IPS-11a (cell line): ENCODE data around the gene PTPA.
"Not testable (repeated sequence)": the region's sequence is repeated elsewhere in the genome, so short reads cannot be mapped to it uniquely, and the experiment has no call there.

Experiments used
- H3K4me3 ChIP-seq: one replicate; pipeline ENCODE4 v1.5.1; 2013; ENCODE audit warnings: low read depth, low read length, control low read depth

The PTPA gene

DNA sequence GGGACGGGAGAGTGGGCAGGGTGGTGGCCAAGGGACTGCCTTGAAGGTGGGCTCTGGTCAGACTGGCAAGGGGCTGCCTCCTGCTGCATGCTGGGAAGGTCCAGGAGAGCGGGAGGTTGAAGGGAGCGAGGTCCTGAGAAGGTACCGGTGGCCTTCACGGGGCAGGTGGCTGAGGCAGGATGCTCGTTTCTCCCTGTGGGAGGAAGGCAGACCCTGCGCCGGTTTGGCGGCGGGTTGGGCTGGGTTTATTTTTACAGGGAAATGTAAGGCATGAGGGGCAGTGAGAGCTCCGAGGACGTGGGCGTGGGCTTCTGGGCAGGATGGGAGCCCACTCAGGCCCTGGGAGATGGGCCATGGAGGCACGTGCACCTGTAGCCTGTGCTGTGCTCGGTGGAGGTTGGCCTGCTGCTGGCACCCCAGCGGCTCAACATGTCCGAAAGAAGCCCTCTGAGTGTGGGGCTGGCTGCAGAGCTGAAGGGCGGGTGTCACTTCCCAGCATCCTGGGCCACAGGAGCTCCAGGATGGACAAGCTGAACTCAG, 39.5 kb downstream of the PTPA start:
- no peak overlapping the region for H3K4me3 ChIP-seq

DNA sequence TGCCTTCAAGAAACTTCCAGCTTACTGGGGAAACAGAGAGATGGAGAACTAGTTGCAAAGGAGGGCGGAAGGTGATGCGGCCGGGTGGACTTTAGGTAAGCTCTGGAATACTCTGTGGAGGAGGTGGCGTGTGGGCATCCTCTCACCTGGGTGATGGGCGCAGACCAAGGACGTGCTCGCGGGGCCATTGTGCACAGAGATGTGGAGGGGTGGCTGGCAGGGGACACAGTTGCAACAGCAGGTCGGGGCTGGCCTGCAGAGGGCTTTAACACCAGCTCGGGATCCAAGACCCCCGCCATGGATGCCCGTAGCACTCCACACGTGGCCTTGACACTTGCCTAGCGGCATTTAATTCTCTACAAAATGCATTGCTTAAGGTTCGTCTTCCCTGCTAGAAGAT, 40.3 kb downstream of the PTPA start:
- H3K4me3 ChIP-seq = no peak overlapping the region

DNA sequence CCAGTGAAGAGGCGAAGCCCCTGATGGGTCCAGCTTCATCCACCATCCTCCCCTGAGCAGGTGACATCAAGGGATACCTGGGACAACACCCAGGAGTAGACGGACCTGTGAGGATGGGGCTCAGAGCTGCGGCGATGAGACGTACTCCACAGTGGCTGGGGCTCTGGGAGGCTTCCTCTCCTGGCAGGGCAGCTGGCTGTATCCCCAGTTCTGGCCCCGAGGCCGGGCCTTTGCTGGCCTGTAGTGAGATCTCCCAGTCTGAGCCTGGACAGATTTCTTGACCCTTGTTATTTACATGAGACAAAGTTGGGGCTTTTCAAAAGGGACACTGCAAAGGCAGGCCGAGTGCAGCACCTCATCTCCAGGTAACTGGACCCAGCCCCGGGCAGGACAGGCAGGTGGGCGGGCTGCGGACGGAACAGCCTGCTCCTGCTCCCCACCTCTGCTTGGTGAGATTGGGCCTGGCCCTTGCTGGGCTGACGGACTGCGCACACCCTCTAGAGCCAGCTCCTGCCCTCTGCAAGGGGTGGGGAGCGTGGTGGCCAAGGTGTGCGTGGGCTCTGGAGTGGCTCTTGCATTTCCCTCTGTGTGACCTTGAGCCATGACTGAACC, 43.8 kb downstream of the PTPA start:
- H3K4me3 ChIP-seq = no peak overlapping the region

DNA sequence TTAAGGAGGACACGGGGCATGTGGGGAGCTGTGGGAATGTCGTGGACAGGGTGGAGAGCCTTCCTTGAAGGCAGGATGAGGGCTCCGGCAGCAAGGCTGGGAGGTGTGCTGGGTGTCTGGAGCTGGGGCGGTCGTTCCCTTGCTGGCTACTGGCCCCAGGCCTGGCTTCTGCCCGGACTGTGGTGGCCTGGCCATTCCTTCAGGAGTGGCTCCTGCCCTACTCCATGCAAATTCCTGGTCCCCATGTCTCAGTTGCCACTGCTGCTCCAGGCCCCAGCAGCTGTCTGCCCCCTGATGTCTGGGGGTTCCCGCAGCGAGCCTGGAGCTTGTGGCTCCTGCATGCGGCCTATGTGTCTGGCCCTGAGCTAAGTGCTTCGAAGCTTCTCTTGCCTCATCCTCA, 44.9 kb downstream of the PTPA start:
- no peak overlapping the region for H3K4me3 ChIP-seq

DNA sequence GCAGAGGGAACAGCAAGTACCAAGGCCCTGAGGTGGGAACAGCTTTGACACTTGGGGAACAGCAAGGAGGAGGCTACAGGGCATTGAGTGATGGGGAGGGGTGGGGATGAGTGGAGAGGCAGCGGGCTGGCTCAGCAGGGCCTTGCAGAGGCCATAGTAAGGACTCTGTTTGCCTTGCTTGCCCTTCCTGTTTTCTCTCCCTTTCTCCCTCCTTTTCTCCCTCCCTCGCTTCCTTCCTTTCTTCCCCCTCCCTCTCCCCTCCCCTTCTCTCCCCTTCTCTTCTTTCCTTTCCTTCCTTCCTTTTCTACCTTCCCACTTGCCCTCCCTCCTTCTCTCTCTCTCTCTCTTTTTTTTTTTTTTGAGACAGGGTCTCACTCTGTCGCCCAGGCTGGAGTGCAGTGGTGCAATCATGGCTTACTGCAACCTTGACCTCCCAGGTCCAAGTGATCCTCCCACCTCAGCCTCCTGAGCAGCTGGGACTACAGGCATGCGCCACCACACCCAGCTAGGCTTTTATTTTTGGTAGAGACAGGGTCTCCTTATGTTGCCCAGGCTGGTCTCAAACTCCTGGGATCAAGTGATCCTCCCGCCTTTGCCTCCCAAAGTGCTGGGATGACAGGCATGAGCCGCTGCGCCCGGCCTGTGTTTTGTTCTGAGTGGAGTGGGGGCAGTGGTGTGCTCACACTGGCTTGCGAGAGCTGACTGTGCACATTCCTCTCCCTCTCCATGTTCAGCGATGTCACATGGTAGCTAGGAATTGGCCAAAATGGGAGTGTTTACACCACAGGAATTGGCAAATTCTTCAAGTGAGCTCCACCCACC, 49.7 kb downstream of the PTPA start:
- no peak overlapping the region for H3K4me3 ChIP-seq

DNA sequence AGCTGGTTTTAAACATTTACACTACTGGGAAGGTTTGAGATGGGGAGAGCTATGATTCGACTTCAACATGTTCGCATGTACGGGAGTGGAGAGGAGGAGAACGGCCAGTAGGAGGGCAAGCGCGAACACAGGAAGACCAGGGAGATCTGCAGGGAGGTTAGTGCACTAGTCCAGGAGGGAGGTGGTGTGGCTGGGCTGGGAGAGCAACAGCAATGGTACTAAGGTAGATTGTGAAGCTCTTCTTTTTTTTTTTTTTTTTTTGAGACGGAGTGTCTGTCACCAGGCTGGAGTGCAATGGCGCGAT, 50.3 kb downstream of the PTPA start:
- no peak overlapping the region for H3K4me3 ChIP-seq

DNA sequence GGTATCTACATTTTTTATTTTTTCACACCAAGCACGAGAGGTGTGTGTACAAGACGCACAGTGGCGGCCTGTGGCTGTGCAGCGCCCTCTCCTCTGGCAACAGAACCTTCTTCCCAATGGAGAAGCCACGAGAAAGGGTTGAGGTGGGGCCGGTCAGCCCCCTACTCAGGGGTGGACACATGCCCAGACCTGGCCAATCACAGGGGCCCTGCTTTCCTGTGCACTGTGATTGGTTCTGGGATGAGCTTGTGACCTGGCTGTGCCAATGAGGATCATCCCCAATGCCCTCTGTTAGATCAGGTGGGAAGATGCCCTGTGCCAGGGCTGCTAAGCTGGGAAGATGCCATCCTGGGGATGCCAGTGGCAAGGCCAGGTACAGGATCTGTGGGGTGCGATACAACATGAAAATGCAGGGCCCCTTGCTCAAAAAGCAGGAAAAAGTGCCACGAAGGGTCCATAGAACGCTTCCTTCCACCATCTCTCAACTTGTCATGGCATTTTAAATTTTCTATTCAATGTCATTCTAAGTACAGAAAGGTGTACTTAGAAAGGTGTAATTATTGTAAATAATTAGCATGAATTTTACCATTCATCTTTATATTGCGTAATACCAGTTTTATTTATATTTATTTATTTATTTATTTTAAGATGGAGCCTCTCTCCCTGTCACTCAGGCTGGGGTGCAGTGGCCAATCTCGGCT, 51.4 kb downstream of the PTPA start:
- H3K4me3 ChIP-seq = no peak overlapping the region

DNA sequence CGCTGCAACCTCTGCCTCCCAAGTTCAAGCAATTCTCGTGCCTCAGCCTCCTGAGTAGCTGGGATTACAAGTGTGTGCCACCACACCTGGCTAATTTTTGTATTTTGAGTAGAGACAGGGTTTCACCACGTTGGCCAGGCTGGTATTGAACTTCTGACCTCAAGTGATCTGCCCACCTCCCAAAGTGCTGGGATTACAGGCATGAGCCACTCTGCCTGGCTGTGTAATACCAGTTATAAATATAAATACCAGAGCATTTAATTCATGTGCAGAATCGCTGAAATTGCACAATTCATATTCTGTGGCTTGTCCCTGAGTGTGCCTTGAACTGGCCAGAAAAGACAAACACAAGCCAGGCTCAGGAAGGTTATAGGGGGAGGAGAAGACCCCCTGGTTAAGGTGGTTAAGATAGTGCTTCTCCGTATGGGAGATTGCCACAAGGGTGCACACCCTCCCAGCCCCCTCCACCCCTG, 52.0 kb downstream of the PTPA start:
- H3K4me3 ChIP-seq = not testable (repeated sequence)

DNA sequence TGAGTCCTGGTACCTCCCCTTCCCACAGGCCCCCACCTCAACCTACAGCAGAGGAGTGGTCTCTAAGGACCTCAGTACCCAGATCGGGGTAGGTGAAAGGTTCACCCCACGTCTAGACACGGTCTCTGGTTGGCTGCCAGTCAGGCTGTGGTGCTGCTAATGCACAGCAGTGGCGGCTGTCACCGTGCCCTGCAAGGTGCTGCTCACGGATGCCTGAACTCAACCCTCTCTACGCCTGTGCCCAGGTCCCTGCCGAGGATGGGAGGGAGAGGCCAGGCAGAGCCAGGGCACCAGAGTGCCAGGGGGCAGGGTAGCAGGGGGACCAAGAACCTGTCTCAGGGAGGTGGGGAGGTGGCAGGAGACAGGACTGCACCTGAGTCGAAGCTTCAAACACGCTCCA, 52.5 kb downstream of the PTPA start:
- no peak overlapping the region for H3K4me3 ChIP-seq

DNA sequence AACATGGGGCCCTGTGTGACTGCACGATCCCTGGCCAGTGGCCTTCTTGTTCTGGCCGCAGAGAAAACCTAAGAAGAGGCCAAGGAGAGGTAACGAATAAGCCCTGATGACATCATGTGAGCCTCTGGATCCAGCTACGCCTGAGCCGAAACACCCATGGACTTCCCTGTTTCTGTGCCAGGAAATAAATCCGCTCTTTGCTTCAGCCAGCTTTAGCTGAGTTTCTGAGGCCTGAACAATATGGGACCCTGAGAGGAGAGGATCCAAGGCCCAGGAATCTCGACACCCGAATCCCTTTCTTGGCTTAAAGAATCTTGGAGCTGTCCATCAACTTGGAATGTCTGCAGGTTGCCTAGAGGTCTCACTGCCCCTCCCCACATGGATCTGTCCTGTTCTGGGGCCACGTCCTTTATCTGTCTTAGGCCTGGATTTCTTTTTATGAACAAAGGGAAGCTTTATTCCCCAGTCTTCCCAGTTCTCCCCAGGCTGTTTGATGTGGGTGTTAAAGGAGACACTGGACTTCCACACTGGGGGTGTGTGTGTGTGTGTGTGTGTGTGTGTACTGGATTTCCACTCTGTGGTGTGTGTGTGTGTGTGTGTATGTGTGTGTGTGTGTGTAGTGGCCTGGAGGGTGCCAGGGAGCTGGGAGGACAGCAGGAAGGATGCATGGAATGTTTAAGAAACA, 53.2 kb downstream of the PTPA start:
- no peak overlapping the region for H3K4me3 ChIP-seq

DNA sequence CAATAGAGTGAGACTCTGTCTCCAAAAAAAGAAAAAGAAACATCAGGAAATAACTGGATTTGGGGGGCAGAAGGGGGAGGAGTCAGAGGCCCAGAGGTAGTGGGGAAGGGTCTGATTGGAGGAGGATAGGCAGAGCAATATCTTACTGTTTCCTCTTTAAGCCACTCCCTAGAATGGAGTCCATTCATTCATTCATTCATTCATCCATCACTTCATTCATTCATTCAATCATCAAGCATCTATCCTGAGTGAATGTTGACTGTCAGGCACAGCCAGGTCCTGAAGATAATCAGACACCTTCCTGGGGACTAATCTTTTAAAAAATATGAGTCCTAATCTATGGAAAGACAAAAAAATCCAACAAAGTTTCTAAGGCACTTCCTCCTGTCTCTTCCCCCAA, 54.0 kb downstream of the PTPA start:
- no peak overlapping the region for H3K4me3 ChIP-seq

DNA sequence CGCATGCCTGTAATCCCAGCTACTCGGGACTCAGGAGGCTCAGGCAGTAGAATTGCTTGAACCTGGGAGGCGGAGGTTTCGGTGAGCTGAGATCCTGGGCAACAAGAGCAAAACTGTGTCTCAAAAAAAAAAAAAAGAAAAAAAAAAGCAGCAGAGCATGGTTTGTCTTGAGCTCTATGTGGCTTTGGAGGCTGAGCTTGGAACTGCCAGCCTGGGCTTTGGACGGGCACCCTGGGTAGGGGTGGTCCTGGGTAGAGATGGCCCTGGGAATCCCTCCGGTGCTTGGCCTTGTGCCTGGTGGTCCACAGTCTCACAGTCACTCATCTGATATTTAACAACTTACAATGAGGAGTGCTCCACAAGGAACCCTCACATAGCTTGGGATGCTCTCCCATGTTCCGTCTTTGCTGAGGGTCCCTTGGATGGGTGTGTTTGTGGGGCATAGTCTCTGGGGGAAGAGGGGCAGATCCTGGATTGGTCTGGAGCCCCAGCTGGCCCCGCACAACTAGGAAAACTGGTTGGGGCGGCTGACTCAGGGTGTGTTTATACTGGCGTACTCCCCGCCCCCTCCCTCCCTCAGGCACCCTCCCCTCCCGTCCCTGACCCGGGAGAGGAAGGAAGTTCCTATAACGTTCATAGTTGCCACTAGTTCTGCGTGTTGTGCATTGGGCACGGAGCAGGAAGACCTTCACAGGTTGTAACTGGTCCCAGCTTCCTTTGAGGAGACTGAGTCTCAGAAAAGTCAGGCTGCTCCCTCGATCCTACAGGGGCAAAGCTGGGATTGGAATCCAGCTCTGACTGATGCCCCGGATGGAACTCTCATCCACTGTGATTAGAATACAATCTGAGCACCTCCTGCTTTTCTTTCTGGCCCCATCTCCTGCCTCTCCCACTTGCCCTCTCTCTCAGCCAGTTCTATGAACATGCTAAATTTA, 55.7 kb downstream of the PTPA start:
- no peak overlapping the region for H3K4me3 ChIP-seq

DNA sequence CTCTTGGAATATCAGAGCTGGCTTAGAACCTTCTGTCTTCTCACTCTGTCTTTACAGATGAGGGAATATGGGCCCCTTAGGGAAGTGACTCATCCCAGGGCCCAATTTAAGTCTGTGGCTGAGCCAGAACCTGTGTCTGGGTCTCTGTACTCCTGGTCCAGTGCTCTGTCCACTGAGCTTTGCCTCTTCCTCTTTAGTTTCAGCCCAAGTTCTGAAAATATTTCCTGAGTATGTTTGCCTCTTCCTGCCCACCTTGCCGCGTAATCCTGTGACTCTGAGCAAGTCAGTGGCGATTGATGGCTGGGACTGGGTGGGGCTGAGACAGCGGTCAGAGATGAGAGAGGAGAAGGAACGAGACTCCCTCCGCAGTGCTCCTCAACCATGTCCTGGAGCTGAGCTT, 59.0 kb downstream of the PTPA start:
- no peak overlapping the region for H3K4me3 ChIP-seq

DNA sequence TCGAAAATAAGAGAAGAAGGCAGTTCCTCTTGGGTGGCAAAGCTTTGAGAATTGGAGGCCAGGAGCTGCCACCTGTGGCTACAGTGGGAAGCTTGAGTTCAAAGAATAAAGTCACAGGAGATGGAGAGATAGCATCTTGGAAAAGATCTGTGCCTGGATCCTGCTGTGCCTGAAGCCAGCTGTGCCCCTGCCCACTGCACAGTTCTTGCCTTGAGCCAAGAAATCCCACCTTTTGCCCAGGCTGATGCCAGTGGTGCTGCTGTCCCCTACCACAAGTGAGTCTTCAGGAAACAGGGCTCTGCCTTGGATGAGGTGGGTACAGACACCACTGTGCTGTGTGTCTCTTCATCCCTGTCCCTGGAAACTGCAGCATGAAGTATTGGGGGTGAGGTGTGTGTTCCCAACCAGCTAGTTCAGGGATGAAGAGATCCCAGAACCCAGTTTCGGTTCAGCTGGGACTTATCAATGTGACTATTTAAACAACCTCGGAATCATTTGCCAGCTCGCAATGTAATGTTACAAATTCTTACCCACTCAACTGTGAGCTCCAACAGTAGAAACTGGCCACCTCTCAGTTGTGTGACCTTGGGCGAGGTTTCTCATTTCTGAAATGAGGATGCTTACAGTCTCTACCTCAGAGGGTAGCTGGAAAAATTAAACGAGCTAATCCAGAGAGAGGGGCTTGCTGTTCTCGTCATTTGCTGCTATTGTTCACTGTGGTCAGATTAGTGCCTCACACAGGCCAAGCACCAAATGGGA, 61.0 kb downstream of the PTPA start:
- no peak overlapping the region for H3K4me3 ChIP-seq

DNA sequence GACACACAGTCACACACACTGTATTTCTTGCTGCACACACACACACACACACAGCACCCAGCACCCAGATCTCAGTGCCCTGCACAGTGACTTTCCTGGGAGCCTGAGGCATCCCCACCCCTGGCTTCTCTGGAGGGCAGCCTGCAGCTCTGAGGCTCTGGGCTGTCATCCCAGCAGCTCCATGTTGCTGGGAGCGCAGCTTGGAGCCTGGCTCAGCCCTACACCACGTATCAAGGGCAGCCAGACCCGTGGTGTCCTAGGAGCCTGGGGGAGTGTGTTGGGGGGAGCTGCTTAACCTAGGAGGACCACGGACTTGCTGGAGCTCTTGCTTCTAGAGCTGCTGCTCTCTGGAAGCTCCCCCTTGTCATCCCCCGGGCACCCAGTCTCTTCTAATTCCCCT, 61.6 kb downstream of the PTPA start:
- no peak overlapping the region for H3K4me3 ChIP-seq

DNA sequence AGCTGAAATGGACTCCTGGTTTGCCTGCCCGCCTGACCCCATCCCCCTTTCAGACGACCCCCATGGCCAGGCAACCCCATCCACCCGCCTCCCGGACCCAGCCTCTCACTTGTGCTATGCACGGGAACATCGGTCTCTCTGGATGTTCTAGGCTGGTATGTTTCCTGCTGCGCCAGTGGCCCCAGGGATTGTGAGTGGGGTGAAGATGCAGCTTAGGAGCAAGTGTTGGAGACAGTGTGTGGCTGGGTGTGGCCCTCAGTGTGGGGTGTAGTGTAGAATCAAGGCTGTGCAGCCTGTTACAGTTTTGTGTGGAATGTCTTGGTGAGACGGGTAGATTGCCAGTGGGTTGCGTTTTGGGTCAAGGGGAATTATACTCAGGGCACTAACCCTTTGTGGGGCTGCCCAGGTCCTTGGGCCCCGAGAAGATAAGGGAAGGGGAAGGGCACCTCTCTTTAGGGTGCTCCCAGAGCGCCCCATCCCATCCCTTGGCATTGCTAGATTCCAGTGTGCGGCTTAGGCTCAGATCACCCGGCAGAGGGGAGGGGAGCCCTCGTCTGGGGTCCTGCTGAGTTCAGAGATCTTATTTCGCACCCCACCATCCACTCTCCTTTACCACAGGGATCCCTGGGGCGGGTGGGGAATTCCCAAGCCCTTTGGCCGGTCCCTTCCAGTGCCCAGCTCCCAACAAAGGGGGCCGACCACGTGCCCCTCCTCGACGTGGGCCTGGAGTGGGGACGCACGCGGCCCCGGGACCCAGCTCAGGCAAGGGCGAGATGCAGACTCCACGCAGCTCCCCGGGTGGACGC, 62.3 kb downstream of the PTPA start:
- H3K4me3 ChIP-seq = peak overlapping the region; percentile 36

DNA sequence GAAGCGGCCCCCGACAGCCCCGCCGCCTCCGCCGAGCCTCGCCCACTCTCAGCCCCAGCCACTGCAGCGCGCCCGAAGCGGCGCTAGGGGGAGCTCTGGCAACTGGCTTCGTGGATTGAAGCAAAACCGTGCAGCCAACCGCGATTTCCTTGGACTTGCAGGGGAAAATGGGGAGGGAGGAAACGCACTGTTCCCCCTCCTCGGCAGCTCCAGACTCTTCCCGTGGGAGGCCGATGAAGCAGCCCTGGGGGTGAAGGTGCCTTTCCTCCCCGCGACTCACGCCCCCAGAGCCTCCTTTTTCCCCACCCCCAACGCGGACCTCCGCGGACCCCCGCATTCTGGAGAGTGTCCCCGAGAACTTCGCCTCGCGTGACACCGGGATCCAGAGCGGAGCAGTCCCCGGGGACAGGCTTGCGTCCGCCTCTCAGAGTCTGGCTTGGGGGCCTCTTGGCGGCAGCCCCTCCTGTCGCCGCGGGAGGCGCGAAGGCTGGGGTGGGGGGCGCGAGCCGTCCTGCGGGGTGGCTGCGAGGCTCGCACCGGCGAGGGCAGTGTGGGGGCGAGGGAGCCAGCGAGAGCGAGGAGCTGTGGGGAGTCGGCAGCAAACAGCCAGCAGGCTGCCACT, 63.0 kb downstream of the PTPA start:
- peak overlapping the region; percentile 36 for H3K4me3 ChIP-seq
